Measurements from ENCODE around the gene ST3GAL6.

- TF ChIP-seq CTCF (IDR thresholded peaks at IDR 0.05; ENCODE audit: low read depth, low read length, missing input control) (no peak), ATF3 (IDR thresholded peaks at IDR 0.05) (no peak), SP1 (IDR thresholded peaks at IDR 0.05) (no peak), RAD21 (IDR thresholded peaks at IDR 0.05) (no peak), ZBTB33 (IDR thresholded peaks at IDR 0.05) (no peak), JUND (IDR thresholded peaks at IDR 0.05) (no peak), REST (IDR thresholded peaks at IDR 0.05) (no peak), TAF1 (conservative IDR thresholded peaks at IDR 0.05) (no peak), EGR1 (IDR thresholded peaks at IDR 0.05; ENCODE audit: low read depth in 2 of 2) (no peak), MAX (IDR thresholded peaks at IDR 0.05) (no peak)
These were observed 779 bp downstream of the ST3GAL6 start for GRCh38 chr3:98763819-98764418.

All from liver (tissue), 3 donors.